Right lobe of liver (tissue), 6 donors: ENCODE data around the gene CHCHD1. TPM values are rescaled to one million over a fixed set of nuclear protein-coding genes. Genes with fewer than 3 reads are reported as not detected.
"Not testable (repeated sequence)": the region's sequence is repeated elsewhere in the genome, so short reads cannot be mapped to it uniquely, and the experiment has no call there.

Experiments
- ATAC-seq, 4 donors: fragments of 200-7000 bp; cut with Tn5 transposase; one replicate each; pipeline ENCODE4 v1.9.1; 2020; ENCODE audit warnings: mild to moderate bottlenecking in 4 of 4, moderate library complexity in 4 of 4
- DNase-seq, 3 donors: peaks; one replicate each; pipeline ENCODE4 v3.0.0-alpha.2; 2020
- H3K27ac ChIP-seq, 3 donors: fragments of 200-600 bp; one replicate each; pipeline ENCODE4 v1.8.0; 2022
- H3K27me3 ChIP-seq, 2 donors: fragments of 200-600 bp; one replicate each; pipeline ENCODE4 v1.8.0; 2022
- H3K36me3 ChIP-seq, 4 donors: fragments of 200-600 bp; sonication (generic) in 1 of 4; one replicate each; pipeline versions ENCODE4 v1.5.1 to v1.8.0; 2017 to 2022; ENCODE audit warnings: control low read depth in 1 of 4
- H3K4me1 ChIP-seq, 4 donors: fragments of 200-600 bp; sonication (generic) in 1 of 4; one replicate each; pipeline versions ENCODE4 v1.5.1 to v1.8.0; 2017 to 2022; ENCODE audit warnings: control low read depth in 1 of 4
- H3K4me3 ChIP-seq, 3 donors: fragments of 200-600 bp; one replicate each; pipeline ENCODE4 v1.8.0; 2022
- H3K9me3 ChIP-seq, 4 donors: fragments of 200-600 bp; sonication (generic) in 1 of 4; one replicate each; pipeline versions ENCODE4 v1.5.1 to v1.8.0; 2017 to 2022; ENCODE audit warnings: control low read depth in 1 of 4
- CTCF ChIP-seq, 4 donors: fragments of 200-600 bp in 3 of 4; fragments of 450-650 bp in 1 of 4; IDR thresholded peaks; one replicate each; pipeline versions ENCODE4 v1.5.1 to v1.8.0; 2016 to 2022; ENCODE audit warnings: antibody characterized with exemption in 4 of 4, mild to moderate bottlenecking in 2 of 4
- POLR2A ChIP-seq: fragments of 450-650 bp; IDR thresholded peaks from one replicate; pipeline ENCODE4 v1.6.1; 2017; ENCODE audit warnings: antibody characterized with exemption, mild to moderate bottlenecking
- WGBS: methylation state at CpG from one replicate; pipeline ENCODE4 v1.1.6; 2018; ENCODE audit warnings: low coverage, low lambda C conversion rate; ENCODE audit not compliant: insufficient coverage; ENCODE audit errors: missing lambda C conversion rate; 5-methylcytosine and 5-hydroxymethylcytosine counted together
- intact Hi-C, 2 donors: fragments of 100-400 bp; cut with DNase I; formaldehyde crosslinking; loops; one replicate each; pipeline versions ENCODE4 v1.11.2 to v1.14.1; 2022
- total RNA-seq, 6 experiments: library from RNA; depleted of rRNA in 2 of 6; stranded (reverse); fragments of >200 nt in 2 of 6; fragmentation: NEBNext Ultra II Directional in 3 of 6; extraction: Animal tissue kit (Norgen Biotek cat#: 25700) in 3 of 6; gene quantifications; one replicate each; pipeline versions ENCODE4 v1.1.0 to v1.2.4, GENCODE V29; 2016 to 2023
- donor health status: DM: no; HTN: yes; CAD: no.
- donor health status: DM: no; HTN: no; CAD: no.
- donor health status: DM: no; HTN: no; CAD: no.
- donor health status: DM: no; HTN: yes; CAD: no.
- donor health status: DM: no; HTN: yes; CAD: no.

Gene CHCHD1
- total RNA-seq, 6 experiments from 2014 or later = 13.0 to 25.1 (median 17.4) TPM

GRCh38 chr10:73793456-73793855, 11.6 kb downstream of the CHCHD1 start:
- DNase-seq (peak in 1 of 3 donors; percentile 14), ATAC-seq (no peak)
- peaks cover 0 to 100% (median 60%) of the 10 kb centered on the region in 4 donors for H3K36me3 ChIP-seq
- TF ChIP-seq POLR2A (no peak), CTCF (IDR thresholded peaks at IDR 0.05) (no peak)
- no peaks in the 10 kb centered on the region for H3K4me1 ChIP-seq
- no peak overlapping the region for H3K4me3 ChIP-seq
- H3K27ac ChIP-seq = no peak overlapping the region
- H3K27me3 ChIP-seq = no peaks in the 10 kb centered on the region
- intact Hi-C loops = no loop called here
- H3K9me3 ChIP-seq = no peaks in the 10 kb centered on the region
- 92% methylated on average over 4 of the region's 5 CpGs for WGBS

- H3K4me1 ChIP-seq, H3K9me3 ChIP-seq, H3K27ac ChIP-seq, ATAC-seq, H3K4me3 ChIP-seq, intact Hi-C loops, H3K27me3 ChIP-seq: not testable (repeated sequence)
- H3K36me3 ChIP-seq = peaks cover 0 to 100% (median 57%) of the 10 kb centered on the region in 4 donors
- peak in 1 of 3 donors; percentile 7 for DNase-seq
- WGBS = 87% methylated on average over 6 of the region's 10 CpGs
Measured at GRCh38 chr10:73795491-73795890, 13.6 kb downstream of the CHCHD1 start.

GRCh38 chr10:73796035-73796434, 14.2 kb downstream of the CHCHD1 start:
- ATAC-seq, intact Hi-C loops, H3K27me3 ChIP-seq, H3K4me1 ChIP-seq, H3K4me3 ChIP-seq, H3K27ac ChIP-seq, H3K9me3 ChIP-seq: not testable (repeated sequence)
- H3K36me3 ChIP-seq = peaks cover 0 to 98% (median 55%) of the 10 kb centered on the region in 4 donors
- 97% methylated on average over 8 of the region's 8 CpGs for WGBS
- peak in 1 of 3 donors; percentile 2 for DNase-seq

- peak in 1 of 3 donors; percentile 14 for DNase-seq
- no peak for ATAC-seq
- peaks cover 3 to 98% (median 55%) of the 10 kb centered on the region in 4 donors for H3K36me3 ChIP-seq
- no peaks in the 10 kb centered on the region for H3K4me1 ChIP-seq
- H3K27me3 ChIP-seq = no peaks in the 10 kb centered on the region
- intact Hi-C loops = no loop called here
- no peak overlapping the region for H3K4me3 ChIP-seq
- no peak for TF ChIP-seq POLR2A
- no peak for TF ChIP-seq CTCF (IDR thresholded peaks at IDR 0.05)
- H3K9me3 ChIP-seq = no peaks in the 10 kb centered on the region
- H3K27ac ChIP-seq = no peak overlapping the region
- 90% methylated on average over 2 of the region's 5 CpGs for WGBS
Measured at GRCh38 chr10:73796766-73797165, 14.9 kb downstream of the CHCHD1 start.

GRCh38 chr10:73797324-73798025, 15.6 kb downstream of the CHCHD1 start:
- WGBS = 90% methylated on average over 11 of the region's 19 CpGs
- ATAC-seq = no peak
- intact Hi-C loops = no loop called here
- no peak overlapping the region for H3K4me3 ChIP-seq
- no peak overlapping the region for H3K27ac ChIP-seq
- no peak for TF ChIP-seq CTCF (IDR thresholded peaks at IDR 0.05)
- TF ChIP-seq POLR2A = no peak
- DNase-seq = peak in 1 of 3 donors; percentile 11
- H3K36me3 ChIP-seq = peaks cover 3 to 98% (median 51%) of the 10 kb centered on the region in 4 donors
- H3K27me3 ChIP-seq = no peaks in the 10 kb centered on the region
- no peaks in the 10 kb centered on the region for H3K9me3 ChIP-seq
- H3K4me1 ChIP-seq = no peaks in the 10 kb centered on the region
